GM19099 (cell line): ENCODE measurements around the gene BRCA1.

Experiments
- POLR2A ChIP-seq: IDR thresholded peaks from 3 replicates; pipeline ENCODE4 v1.6.1; 2011; ENCODE audit warnings: low read depth; ENCODE audit not compliant: insufficient read length; ENCODE audit errors: extremely low read depth

BRCA1 gene

GRCh38 chr17:43033948-43034881 lies 90.9 kb downstream of the BRCA1 start:
- no peak for TF ChIP-seq POLR2A

GRCh38 chr17:43031666-43032065 lies 93.5 kb downstream of the BRCA1 start:
- no peak for TF ChIP-seq POLR2A

GRCh38 chr17:43030137-43030767 lies 94.9 kb downstream of the BRCA1 start:
- no peak for TF ChIP-seq POLR2A

GRCh38 chr17:43028221-43028861 lies 96.8 kb downstream of the BRCA1 start:
- TF ChIP-seq POLR2A: no peak

- no peak for TF ChIP-seq POLR2A
Observed at GRCh38 chr17:43027091-43028032, 97.8 kb downstream of the BRCA1 start.

- TF ChIP-seq POLR2A: no peak
Observed at GRCh38 chr17:43026595-43026994, 98.6 kb downstream of the BRCA1 start.

- no peak for TF ChIP-seq POLR2A
Observed at GRCh38 chr17:43025766-43026537, 99.2 kb downstream of the BRCA1 start.

GRCh38 chr17:43025290-43025657 lies 99.9 kb downstream of the BRCA1 start:
- TF ChIP-seq POLR2A: no peak

GRCh38 chr17:43024407-43025289 lies 100.5 kb downstream of the BRCA1 start, which contains the start of gene RND2:
Gene RND2 (plus strand): TSS chr17:43025231. CDS start chr17:43025348, 117 bp downstream.
- TF ChIP-seq POLR2A: peak; percentile 26

- no peak for TF ChIP-seq POLR2A
Observed at GRCh38 chr17:43021741-43022512, 103.2 kb downstream of the BRCA1 start, which contains the start of gene VAT1. Gene VAT1 (minus strand): TSS chr17:43022385. CDS start chr17:43022322, 63 bp downstream.

- TF ChIP-seq POLR2A: no peak
Observed at GRCh38 chr17:43020789-43021740, 104.1 kb downstream of the BRCA1 start.
